ENCODE measurements around the gene MYLK4. TPM values are rescaled to one million over a fixed set of nuclear protein-coding genes. Genes with fewer than 3 reads are reported as not detected.

MYLK4 gene
- total and polyA plus RNA-seq, 2 of the 13 experiments (the other 11 are each of a cell fraction or from before 2014, with no cell fraction given), result 0.26 to 0.29 TPM

GRCh38 chr6:2719093-2719455 is 31.6 kb downstream of the MYLK4 start:
- no peaks in the 10 kb centered on the region for H4K20me1 ChIP-seq (ENCODE audit: insufficient read depth, low read length)
- intact Hi-C loops (cut with micrococcal nuclease; ENCODE audit: unreplicated experiment), result no loop called here
- H3K36me3 ChIP-seq (replicated peaks in 1 of 2; ENCODE audit: control insufficient read depth in 1 of 2, insufficient read depth in 2 of 2, low read length in 2 of 2), result no peaks in the 10 kb centered on the region
- WGBS (ENCODE audit: low lambda C conversion rate), result 39% methylated on average over 2 of the region's 2 CpGs
- no peaks in the 10 kb centered on the region for H3K79me2 ChIP-seq (ENCODE audit: insufficient read depth, low read length)
- no peak overlapping the region for H3K9ac ChIP-seq (ENCODE audit: insufficient read depth, low read depth, low read length)
- H3K4me2 ChIP-seq (ENCODE audit: low read depth, low read length), result no peak overlapping the region
- H3K4me1 ChIP-seq (ENCODE audit: insufficient read depth, low read length), result peaks cover 14% of the 10 kb centered on the region
- H3K27ac ChIP-seq (ENCODE audit: extremely low read length, insufficient read depth, low read length), result no peak overlapping the region
- ATAC-seq (no peak), FAIRE-seq (no peak), DNase-seq (ENCODE audit: low spot score) (no peak)
- ChIA-PET CTCF (ENCODE audit: low intra/inter-chr PET ratio, low total read pairs) (no interaction called here), POLR2A (no interaction called here)
- in situ Hi-C loops (cut with HindIII; ENCODE audit: extremely low pct_ligation_motif_present, low pct_unique_long_range_greater_than_20kb), result no loop called here
- no peaks in the 10 kb centered on the region; a peak in 1 of 5 replicates for H3K27me3 ChIP-seq (ENCODE audit: control insufficient read depth in 1 of 2, insufficient read depth in 2 of 2, low read length in 2 of 2)
- no peak overlapping the region for H3K4me3 ChIP-seq (replicated peaks in 1 of 3; ENCODE audit: insufficient read depth in 1 of 3, low read depth in 2 of 3, low read length in 3 of 3)
- no peak overlapping the region for H2AFZ ChIP-seq (ENCODE audit: low read length)
- H3K9me3 ChIP-seq (ENCODE audit: low read length), result no peaks in the 10 kb centered on the region
- BruUV-seq (replicated peaks), result no TSS peak
- no peak for TF ChIP-seq ATF7-NPFF (CRISPR knock-in tag; IDR thresholded peaks at IDR 0.05; ENCODE audit: low read depth)
- TF ChIP-seq, protein P1, sequence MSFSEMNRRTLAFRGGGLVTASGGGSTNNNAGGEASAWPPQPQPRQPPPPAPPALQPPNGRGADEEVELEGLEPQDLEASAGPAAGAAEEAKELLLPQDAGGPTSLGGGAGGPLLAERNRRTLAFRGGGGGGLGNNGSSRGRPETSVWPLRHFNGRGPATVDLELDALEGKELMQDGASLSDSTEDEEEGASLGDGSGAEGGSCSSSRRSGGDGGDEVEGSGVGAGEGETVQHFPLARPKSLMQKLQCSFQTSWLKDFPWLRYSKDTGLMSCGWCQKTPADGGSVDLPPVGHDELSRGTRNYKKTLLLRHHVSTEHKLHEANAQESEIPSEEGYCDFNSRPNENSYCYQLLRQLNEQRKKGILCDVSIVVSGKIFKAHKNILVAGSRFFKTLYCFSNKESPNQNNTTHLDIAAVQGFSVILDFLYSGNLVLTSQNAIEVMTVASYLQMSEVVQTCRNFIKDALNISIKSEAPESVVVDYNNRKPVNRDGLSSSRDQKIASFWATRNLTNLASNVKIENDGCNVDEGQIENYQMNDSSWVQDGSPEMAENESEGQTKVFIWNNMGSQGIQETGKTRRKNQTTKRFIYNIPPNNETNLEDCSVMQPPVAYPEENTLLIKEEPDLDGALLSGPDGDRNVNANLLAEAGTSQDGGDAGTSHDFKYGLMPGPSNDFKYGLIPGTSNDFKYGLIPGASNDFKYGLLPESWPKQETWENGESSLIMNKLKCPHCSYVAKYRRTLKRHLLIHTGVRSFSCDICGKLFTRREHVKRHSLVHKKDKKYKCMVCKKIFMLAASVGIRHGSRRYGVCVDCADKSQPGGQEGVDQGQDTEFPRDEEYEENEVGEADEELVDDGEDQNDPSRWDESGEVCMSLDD (CRISPR knock-in tag; IDR thresholded peaks at IDR 0.05; ENCODE audit: borderline replicate concordance), result no peak
- no peak for TF ChIP-seq ATF7 (IDR thresholded peaks at IDR 0.05)
- TF ChIP-seq ATF7 (CRISPR knock-in tag; IDR thresholded peaks at IDR 0.05), result no peak
- no peak for TF ChIP-seq ZNF484 (CRISPR knock-in tag; IDR thresholded peaks at IDR 0.05; ENCODE audit: borderline replicate concordance, low read depth)
- TF ChIP-seq FOXC1 (CRISPR knock-in tag; IDR thresholded peaks at IDR 0.05; ENCODE audit: borderline replicate concordance), result no peak
- no peak for TF ChIP-seq XBP1 (CRISPR knock-in tag; IDR thresholded peaks at IDR 0.05)
- TF ChIP-seq HES4 (CRISPR knock-in tag; IDR thresholded peaks at IDR 0.05; ENCODE audit: borderline replicate concordance), result no peak
- TF ChIP-seq ZNF460 (CRISPR knock-in tag; IDR thresholded peaks at IDR 0.05; ENCODE audit: borderline replicate concordance), result no peak
- no peak for TF ChIP-seq TBL1XR1 (IDR thresholded peaks at IDR 0.05; ENCODE audit: borderline replicate concordance, low read length, partially characterized antibody)
- no peak for TF ChIP-seq SMC3 (IDR thresholded peaks at IDR 0.05; ENCODE audit: low read length)
- TF ChIP-seq ZC3H13 (CRISPR knock-in tag; IDR thresholded peaks at IDR 0.05), result no peak
- no peak for TF ChIP-seq RERE (CRISPR knock-in tag; IDR thresholded peaks at IDR 0.05; ENCODE audit: low read depth)
- TF ChIP-seq ZFX (CRISPR knock-in tag; IDR thresholded peaks at IDR 0.05; ENCODE audit: low read depth), result no peak
- TF ChIP-seq HMG20A (CRISPR knock-in tag; IDR thresholded peaks at IDR 0.05; ENCODE audit: borderline replicate concordance), result no peak
- TF ChIP-seq BRF2 (CRISPR knock-in tag; IDR thresholded peaks at IDR 0.05), result no peak
- TF ChIP-seq ZNF605 (CRISPR knock-in tag; IDR thresholded peaks at IDR 0.05), result no peak

All from HepG2 (cell line).